B cell (primary cell): ENCODE data around the gene ST8SIA5. TPM values are rescaled to one million over a fixed set of nuclear protein-coding genes. Genes with fewer than 3 reads are reported as not detected.

ENCODE experiments used
- ATAC-seq: fragments of 200-7000 bp; cut with Tn5 transposase; one replicate; pipeline ENCODE4 v1.10.0; 2021; ENCODE audit warnings: low read depth, mild to moderate bottlenecking, moderate number of reproducible peaks, moderate library complexity
- CTCF ChIA-PET: fragments of 350-600 bp; sonication (Branson Sonifier 250); formaldehyde crosslinking; loops from one replicate; lab custom pipeline; 2021; ENCODE audit warnings: antibody characterized with exemption, inconsistent platforms; lab: Charles Lee
- POLR2A ChIA-PET: fragments of 350-600 bp; sonication (Branson Sonifier 250); formaldehyde crosslinking; loops from one replicate; lab custom pipeline; 2021; ENCODE audit warnings: antibody characterized with exemption; lab: Charles Lee
- DNase-seq: peaks from one replicate; pipeline ENCODE4 v3.0.0; 2013
- H2AFZ ChIP-seq: 2 replicates; pipeline ENCODE4 v1.6.1; 2012; ENCODE audit warnings: mild to moderate bottlenecking, low read depth, low read length; ENCODE audit not compliant: insufficient read depth, poor library complexity, severe bottlenecking
- H3K27ac ChIP-seq, 2 donors: 1 replicate in 1 of 2; 2 replicates in 1 of 2; pipeline ENCODE4 v1.5.1; 2012 to 2013; ENCODE audit warnings: low read length in 2 of 2, mild to moderate bottlenecking in 2 of 2, moderate library complexity in 1 of 2
- H3K27me3 ChIP-seq, 4 experiments: fragments of 200-600 bp in 1 of 4; sonication (generic) in 1 of 4; replicated peaks in 1 of 4; 1 replicate in 2 of 4; 2 replicates in 2 of 4; pipeline versions ENCODE4 v1.6.1 to v1.7.0; 2013 to 2016; ENCODE audit warnings: low read length in 3 of 4, mild to moderate bottlenecking in 2 of 4, mixed read lengths in 1 of 4, moderate library complexity in 1 of 4; ENCODE audit not compliant: insufficient read depth in 4 of 4, control insufficient read depth in 3 of 4; ENCODE audit errors: control extremely low read depth in 1 of 4
- H3K36me3 ChIP-seq, 2 experiments: replicated peaks in 1 of 2; 1 replicate in 1 of 2; 2 replicates in 1 of 2; pipeline versions ENCODE4 v1.6.1 to v1.7.1; 2013; ENCODE audit warnings: low read length in 1 of 2; ENCODE audit not compliant: insufficient read depth in 2 of 2, control insufficient read depth in 1 of 2; ENCODE audit errors: control extremely low read depth in 1 of 2, extremely low read depth in 1 of 2
- H3K4me1 ChIP-seq, 2 donors: fragments of 200-600 bp in 1 of 2; sonication (generic) in 1 of 2; 1 replicate in 1 of 2; 2 replicates in 1 of 2; pipeline versions ENCODE4 v1.5.1 to v1.6.1; 2013 to 2017; ENCODE audit warnings: low read length in 2 of 2; ENCODE audit not compliant: control insufficient read depth in 2 of 2, insufficient read depth in 2 of 2
- H3K4me2 ChIP-seq: replicated peaks from 2 replicates; pipeline ENCODE3; 2012; ENCODE audit warnings: mild to moderate bottlenecking, low read depth, low read length; ENCODE audit not compliant: poor library complexity, severe bottlenecking
- H3K4me3 ChIP-seq, 5 experiments: fragments of 200-600 bp in 1 of 5; sonication (generic) in 1 of 5; 1 replicate in 3 of 5; 2 replicates in 2 of 5; pipeline versions ENCODE4 v1.5.1 to v1.7.0; 2011 to 2016; ENCODE audit warnings: low read length in 4 of 5, mild to moderate bottlenecking in 4 of 5, low read depth in 2 of 5, control low read depth in 1 of 5, moderate library complexity in 1 of 5; ENCODE audit not compliant: insufficient read depth in 1 of 5; ENCODE audit errors: control extremely low read depth in 1 of 5, extremely low read depth in 1 of 5
- H3K79me2 ChIP-seq: fragments of 200-600 bp; sonication (generic); one replicate; pipeline ENCODE4 v1.6.0; 2016; ENCODE audit warnings: low read length; ENCODE audit not compliant: control insufficient read depth, insufficient read depth
- H3K9ac ChIP-seq: fragments of 200-600 bp; sonication (generic); 2 replicates; pipeline ENCODE4 v1.6.1; 2017; ENCODE audit warnings: mild to moderate bottlenecking, low read length, moderate library complexity
- H3K9me3 ChIP-seq, 3 donors: one replicate each; pipeline versions ENCODE4 v1.6.1 to v1.7.1; 2013; ENCODE audit warnings: low read length in 2 of 3; ENCODE audit not compliant: control insufficient read depth in 2 of 3, insufficient read depth in 1 of 3; ENCODE audit errors: control extremely low read depth in 1 of 3
- H4K20me1 ChIP-seq: 2 replicates; pipeline ENCODE4 v1.6.0; 2012; ENCODE audit warnings: mild to moderate bottlenecking, low read length; ENCODE audit not compliant: insufficient read depth, control insufficient read depth, poor library complexity, severe bottlenecking
- H3K27ac Mint-ChIP-seq: one replicate; pipeline ENCODE4 v1.8.0; 2021; ENCODE audit warnings: mixed read lengths
- H3K27me3 Mint-ChIP-seq: one replicate; pipeline ENCODE4 v1.8.0; 2021; ENCODE audit warnings: mixed read lengths
- H3K4me1 Mint-ChIP-seq: one replicate; pipeline ENCODE4 v1.8.0; 2021; ENCODE audit warnings: mixed read lengths
- H3K4me3 Mint-ChIP-seq: one replicate; pipeline ENCODE4 v1.8.0; 2021; ENCODE audit warnings: mixed read lengths
- H3K9me3 Mint-ChIP-seq: one replicate; pipeline ENCODE4 v1.8.0; 2022; ENCODE audit warnings: mixed read lengths; ENCODE audit not compliant: insufficient read depth
- EZH2 ChIP-seq: IDR thresholded peaks from 2 replicates; pipeline ENCODE4 v1.6.1; 2012; ENCODE audit warnings: borderline replicate concordance, low read depth, mild to moderate bottlenecking, moderate library complexity, low read length; ENCODE audit not compliant: insufficient read depth, poor library complexity, severe bottlenecking
- WGBS: methylation state at CpG from one replicate; pipeline ENCODE4 v1.1.5; 2013; ENCODE audit warnings: missing lambda C conversion rate; ENCODE audit not compliant: insufficient coverage; 5-methylcytosine and 5-hydroxymethylcytosine counted together
- intact Hi-C: fragments of 100-400 bp; cut with micrococcal nuclease; formaldehyde crosslinking; loops from one replicate; pipeline ENCODE4 v1.10.0; 2022
- polyA plus RNA-seq: library from polyadenylated mRNA; depleted of rRNA; stranded (reverse); fragments of >200 nt; gene quantifications from 2 replicates; pipeline ENCODE4 v1.2.3, GENCODE V29; 2012
- total RNA-seq, 2 donors: library from RNA; stranded (reverse); fragments of 120-200 nt in 1 of 2; gene quantifications; 1 replicate in 1 of 2; 2 replicates in 1 of 2; pipeline versions ENCODE4 v1.2.3 to v1.2.4, GENCODE V29; 2013 to 2022
- TF ChIP-seq, protein P1 (sequence below): fragments of 200-600 bp; IDR thresholded peaks from one replicate; pipeline ENCODE4 v1.8.0; 2022; ENCODE audit warnings: antibody characterized with exemption, mild to moderate bottlenecking

The ST8SIA5 gene
- total and polyA plus RNA-seq, 2 donors (not counting 1 experiment from before 2014, with no cell fraction given) = not detected

DNA sequence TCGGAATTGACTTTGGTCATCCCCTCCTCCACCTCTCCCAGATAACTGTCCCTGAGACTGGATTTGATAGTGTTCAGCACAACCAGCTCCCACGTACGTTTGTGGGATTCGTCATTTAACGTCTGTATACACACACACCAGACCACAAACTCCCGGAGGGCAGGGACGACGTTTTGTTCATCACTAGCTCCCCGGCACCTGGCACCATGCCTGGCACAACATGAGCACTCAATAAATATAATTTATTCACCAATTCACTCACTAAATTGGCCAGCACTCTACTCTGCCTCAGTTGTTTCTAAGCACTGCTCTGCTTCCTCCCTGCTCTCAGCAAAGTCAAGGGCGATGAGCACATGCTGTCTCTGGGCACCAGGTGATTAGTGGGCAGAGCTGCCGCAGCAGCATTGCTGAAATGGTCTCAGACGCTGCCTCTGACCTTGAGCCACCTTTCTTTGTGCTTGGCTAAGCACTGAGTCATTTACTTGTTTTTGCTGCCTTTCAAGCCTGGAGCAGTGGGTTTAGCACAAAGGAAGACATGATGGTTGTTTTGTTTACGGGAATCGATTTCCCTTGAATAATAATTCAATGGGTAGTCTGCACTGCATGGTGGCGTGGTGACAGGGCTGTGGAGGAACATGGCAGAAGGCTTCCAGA is 80.5 kb downstream of the ST8SIA5 start:
- no peak for ATAC-seq
- H3K4me1 ChIP-seq = no peaks in the 10 kb centered on the region
- TF ChIP-seq EZH2 = no peak
- TF ChIP-seq, protein P1, sequence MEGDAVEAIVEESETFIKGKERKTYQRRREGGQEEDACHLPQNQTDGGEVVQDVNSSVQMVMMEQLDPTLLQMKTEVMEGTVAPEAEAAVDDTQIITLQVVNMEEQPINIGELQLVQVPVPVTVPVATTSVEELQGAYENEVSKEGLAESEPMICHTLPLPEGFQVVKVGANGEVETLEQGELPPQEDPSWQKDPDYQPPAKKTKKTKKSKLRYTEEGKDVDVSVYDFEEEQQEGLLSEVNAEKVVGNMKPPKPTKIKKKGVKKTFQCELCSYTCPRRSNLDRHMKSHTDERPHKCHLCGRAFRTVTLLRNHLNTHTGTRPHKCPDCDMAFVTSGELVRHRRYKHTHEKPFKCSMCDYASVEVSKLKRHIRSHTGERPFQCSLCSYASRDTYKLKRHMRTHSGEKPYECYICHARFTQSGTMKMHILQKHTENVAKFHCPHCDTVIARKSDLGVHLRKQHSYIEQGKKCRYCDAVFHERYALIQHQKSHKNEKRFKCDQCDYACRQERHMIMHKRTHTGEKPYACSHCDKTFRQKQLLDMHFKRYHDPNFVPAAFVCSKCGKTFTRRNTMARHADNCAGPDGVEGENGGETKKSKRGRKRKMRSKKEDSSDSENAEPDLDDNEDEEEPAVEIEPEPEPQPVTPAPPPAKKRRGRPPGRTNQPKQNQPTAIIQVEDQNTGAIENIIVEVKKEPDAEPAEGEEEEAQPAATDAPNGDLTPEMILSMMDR = no peak
- H3K4me1 Mint-ChIP-seq = no peaks in the 10 kb centered on the region
- H3K9me3 ChIP-seq = no peaks in the 10 kb centered on the region
- H4K20me1 ChIP-seq = no peaks in the 10 kb centered on the region
- intact Hi-C loops = no loop called here
- H3K4me3 Mint-ChIP-seq = no peak overlapping the region
- no peak overlapping the region for H3K27ac ChIP-seq
- 74% methylated on average over 14 of the region's 15 CpGs for WGBS
- CTCF ChIA-PET = no interaction called here
- no peak for DNase-seq
- H2AFZ ChIP-seq = no peak overlapping the region
- peaks cover 17% of the 10 kb centered on the region for H3K27me3 Mint-ChIP-seq
- H3K27me3 ChIP-seq = no peaks in the 10 kb centered on the region
- H3K9ac ChIP-seq = no peak overlapping the region
- H3K36me3 ChIP-seq = no peaks in the 10 kb centered on the region
- H3K4me3 ChIP-seq = no peak overlapping the region
- H3K27ac Mint-ChIP-seq = no peak overlapping the region
- no peaks in the 10 kb centered on the region for H3K9me3 Mint-ChIP-seq
- no peaks in the 10 kb centered on the region for H3K79me2 ChIP-seq
- H3K4me2 ChIP-seq = no peak overlapping the region
- POLR2A ChIA-PET = no interaction called here

DNA sequence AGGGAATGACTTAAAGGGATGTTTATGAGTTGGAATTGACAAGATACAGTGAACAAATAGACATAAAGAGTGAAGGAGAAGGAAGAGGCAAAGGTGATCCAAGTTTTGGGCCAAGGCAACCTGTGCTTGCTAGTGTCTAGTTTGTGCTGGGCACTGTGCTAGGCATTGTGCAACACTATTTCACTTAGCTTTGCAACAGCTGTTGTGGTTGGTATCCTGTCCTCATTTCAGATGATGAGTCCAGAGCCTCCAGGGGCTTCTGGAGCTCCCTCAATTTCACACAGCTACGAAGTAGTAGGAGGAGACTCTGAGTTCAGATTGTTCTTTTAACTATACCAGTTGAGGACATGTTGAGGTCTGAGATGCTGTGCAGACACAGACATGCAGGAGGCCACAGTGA is 81.7 kb downstream of the ST8SIA5 start:
- ATAC-seq (no peak), DNase-seq (no peak)
- H3K79me2 ChIP-seq = no peaks in the 10 kb centered on the region
- intact Hi-C loops = no loop called here
- H3K9ac ChIP-seq = no peak overlapping the region
- H3K9me3 ChIP-seq = no peaks in the 10 kb centered on the region
- Mint-ChIP-seq H3K27me3 (peaks cover 17% of the 10 kb centered on the region), H3K4me3 (no peak overlapping the region), H3K4me1 (no peaks in the 10 kb centered on the region), H3K9me3 (no peaks in the 10 kb centered on the region), H3K27ac (no peak overlapping the region)
- H3K36me3 ChIP-seq = no peaks in the 10 kb centered on the region
- 60% methylated on average over 1 of the region's 1 CpG for WGBS
- H3K4me3 ChIP-seq = no peak overlapping the region
- CTCF ChIA-PET = no interaction called here
- no peak overlapping the region for H3K4me2 ChIP-seq
- no peaks in the 10 kb centered on the region for H4K20me1 ChIP-seq
- H3K27me3 ChIP-seq = no peaks in the 10 kb centered on the region
- H3K27ac ChIP-seq = no peak overlapping the region
- POLR2A ChIA-PET = no interaction called here
- no peak overlapping the region for H2AFZ ChIP-seq
- TF ChIP-seq, protein P1 = no peak
- TF ChIP-seq EZH2 = no peak
- H3K4me1 ChIP-seq = no peaks in the 10 kb centered on the region
